ENCODE results near the gene EBF4.
"Not testable (repeated sequence)": the region's sequence is repeated elsewhere in the genome, so short reads cannot be mapped to it uniquely, and the experiment has no call there.

EBF4 gene

DNA sequence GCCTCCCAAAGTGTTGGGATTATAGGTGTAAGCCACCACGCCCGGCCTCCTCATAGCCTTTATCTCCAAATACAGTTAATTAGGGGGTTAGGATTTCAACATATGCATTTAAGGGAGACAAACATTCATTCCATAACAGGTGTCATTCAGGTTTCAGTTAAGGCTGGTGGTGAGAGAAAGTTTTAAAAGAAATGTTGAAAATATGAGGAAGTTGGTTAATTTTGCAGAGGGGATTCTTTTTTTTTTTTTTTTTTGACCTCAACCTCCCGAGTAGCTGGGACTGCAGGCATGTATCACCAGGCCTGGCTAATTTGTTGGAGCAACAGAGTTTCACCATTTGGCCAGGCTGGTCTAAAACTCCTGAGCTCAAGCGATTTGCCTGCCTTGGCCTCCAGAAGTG, 12.5 kb upstream of the EBF4 start:
- DNase-seq: no peak

DNA sequence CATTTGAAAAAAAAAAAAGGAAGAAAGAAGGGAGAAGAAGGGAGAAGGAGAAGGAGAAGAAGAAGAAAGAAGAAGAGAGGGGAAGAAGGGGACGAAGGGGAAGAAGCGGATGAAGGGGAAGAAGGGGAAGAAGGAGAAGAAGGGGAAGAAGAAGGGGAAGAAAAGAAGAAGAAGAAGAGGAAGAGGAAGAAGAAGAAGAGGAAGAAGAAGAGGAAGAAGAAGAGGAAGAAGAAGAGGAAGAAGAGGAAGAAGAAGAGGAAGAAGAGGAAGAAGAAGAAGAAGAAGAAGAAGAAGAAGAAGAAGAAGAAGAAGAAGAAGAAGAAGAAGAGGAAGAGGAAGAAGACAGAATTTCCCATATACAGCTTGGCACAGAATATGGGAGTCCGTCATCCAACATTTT, 10.5 kb upstream of the EBF4 start:
- DNase-seq: not testable (repeated sequence)

- DNase-seq: not testable (repeated sequence)
Measured at GRCh38 chr20:2684817-2685216, 7.8 kb upstream of the EBF4 start.

- DNase-seq: no peak
Measured at GRCh38 chr20:2687514-2687913, 5.1 kb upstream of the EBF4 start.

- peak; percentile 62 for DNase-seq
Measured at GRCh38 chr20:2688041-2688591, 4.5 kb upstream of the EBF4 start.

GRCh38 chr20:2690213-2690612, 2.4 kb upstream of the EBF4 start:
- no peak for DNase-seq

DNA sequence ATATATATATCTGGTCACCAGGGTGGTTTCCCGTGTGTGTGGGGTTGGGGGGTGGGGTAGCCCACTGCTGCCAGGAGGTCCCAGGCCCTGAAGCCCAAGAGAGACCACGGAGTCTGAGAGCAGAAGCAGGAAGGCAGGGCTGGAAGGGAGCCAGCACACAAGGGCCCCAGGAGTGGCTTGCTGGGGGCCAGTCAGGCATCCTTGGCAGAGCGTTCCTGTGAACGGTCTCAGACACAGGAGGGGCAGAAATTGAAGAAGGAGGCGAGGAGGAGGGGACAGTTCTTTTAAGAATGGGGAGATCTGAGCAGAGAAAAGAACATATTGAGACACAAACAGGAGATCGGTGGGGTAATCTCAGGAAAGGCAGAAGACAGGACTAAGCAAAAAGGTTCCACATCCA, 1.9 kb upstream of the EBF4 start:
- DNase-seq: no peak

GRCh38 chr20:2691127-2691526, 1.5 kb upstream of the EBF4 start:
- DNase-seq: no peak

- no peak for DNase-seq
Measured at GRCh38 chr20:2691663-2692035, 931 bp upstream of the EBF4 start.

DNA sequence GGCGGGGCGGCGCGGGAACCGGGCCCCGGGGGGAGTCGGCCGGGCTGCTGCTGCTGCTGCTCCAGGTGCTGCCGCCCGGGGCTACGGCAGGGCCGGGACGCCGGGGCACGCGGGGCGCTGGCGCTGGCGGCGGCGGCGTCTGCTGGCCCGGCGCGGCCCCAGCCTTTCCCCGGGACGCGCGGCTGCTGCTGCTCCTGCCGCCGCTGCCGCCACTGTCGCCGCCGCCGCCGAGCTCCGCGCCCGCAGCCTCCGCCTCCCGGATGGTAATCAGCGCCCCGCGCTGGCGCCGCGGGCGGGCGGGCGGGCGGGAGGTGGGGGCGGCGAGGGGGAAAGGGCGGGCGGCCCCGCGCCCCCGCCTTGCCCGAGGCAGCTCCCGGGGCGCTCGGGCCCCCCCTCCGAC, 306 bp downstream of the EBF4 start:
- DNase-seq: peak; percentile 46

DNA sequence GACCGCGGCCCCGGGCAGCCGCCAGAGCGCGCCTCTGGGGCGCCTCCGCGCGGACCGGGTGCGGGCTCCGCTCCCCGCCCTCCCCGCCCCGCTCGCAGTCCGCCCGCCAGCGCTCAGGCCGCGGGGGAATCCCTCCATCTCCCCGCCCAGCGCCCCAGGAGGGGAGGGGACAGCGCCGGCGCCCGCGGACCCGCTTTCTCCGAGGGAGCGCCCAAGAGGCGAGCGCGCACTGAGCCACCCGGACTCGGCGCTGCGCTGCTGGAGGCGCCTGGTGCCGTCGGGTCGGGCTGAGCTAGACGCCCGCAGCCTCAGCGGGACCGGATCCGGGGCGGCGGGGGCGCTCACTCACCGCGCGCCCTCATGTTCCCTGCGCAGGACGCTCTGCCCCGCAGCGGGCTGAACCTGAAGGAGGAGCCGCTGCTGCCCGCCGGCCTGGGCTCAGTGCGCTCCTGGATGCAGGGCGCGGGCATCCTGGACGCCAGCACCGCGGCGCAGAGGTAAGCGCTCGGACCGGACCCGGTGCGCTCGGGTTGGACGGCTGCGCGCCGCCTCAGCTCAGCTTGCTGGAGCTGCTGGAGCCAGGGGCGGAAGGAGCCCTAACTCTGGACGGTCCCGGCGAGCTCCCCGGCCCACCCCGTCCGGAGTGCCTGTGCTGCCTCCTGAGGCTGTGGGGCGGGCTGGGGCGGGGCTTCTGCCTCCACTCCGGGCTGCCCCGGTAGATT, 867 bp downstream of the EBF4 start:
- DNase-seq: peak; percentile 54

DNA sequence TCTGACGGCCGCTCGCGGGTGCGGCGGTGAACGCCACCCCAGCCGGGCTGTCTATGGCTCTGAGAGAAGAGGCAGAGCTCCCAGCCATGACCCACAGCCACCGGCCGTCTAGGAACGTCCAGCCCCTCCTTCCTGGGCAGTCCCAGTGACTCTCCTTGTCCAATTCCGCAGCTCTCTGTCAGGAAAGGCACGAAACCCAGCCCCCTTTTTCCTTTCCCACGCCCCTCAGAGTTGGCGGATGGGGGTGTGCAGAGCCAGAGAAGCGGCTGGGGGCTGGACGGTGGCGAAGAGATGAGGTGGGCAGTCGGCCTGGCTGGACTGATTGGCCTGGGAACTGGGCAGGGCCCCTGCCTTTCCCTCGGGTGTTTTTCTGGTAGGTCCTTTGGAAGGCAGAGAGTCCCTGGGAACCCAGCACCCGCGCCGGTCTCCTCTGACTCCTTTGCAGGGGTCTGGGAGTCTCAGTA, 1.5 kb downstream of the EBF4 start:
- no peak for DNase-seq

DNA sequence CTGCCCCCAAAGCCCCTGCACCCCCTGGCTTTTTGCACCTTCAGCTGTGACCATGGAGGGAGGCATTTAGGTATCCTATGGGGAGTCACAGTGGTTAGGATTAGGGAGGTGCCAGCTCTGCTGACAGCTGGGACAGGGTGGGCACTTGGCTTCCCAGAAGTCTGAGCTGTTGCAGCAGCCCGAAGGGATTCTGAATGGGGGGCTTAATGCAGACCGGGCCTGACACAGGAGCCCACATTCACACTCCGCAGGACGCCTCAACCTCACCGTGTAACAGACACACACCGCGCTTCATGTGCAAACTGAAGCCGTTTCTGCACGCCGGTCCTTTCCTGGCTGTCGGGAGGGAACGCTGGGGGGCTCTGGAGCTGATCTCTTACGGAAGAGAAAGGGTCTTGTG, 1.9 kb downstream of the EBF4 start:
- no peak for DNase-seq

DNA sequence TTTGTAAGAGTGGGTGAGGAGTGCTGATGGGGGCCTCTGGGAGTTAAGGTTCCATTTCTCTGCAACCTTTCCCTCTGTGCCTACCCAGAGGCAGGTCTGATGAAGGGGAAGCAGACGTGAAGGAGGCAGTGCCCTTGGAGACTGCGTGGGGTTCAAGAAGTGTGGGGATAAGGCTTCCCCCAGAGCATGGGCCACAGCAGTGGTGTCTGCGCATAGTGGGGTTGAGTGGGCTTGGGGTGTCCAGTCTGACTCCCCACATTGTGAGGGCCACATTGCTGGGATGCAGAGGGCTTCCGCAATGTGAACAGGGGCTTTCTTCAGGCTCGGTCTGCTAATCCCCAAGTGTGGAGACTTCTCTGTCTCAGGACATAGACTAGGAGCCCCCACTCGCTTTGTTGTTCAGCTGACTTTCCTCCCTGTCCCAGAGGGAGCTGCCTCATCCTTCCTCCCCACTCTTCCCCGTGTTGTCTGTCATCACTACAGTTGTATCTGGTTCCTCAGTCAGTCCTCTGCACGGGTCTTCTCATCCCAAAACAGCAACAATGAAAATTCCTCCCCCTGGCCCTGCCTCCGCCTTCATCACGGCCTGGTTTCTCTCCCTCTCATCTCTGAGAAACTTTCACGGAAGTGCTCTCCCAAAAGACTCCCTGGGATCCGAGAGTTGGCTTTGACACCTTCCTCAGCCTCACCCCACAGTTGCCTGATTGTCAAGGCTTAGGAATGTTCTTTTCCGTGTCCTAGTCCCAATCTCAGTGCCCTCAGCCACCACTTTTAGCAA, 2.8 kb downstream of the EBF4 start:
- DNase-seq: no peak

DNA sequence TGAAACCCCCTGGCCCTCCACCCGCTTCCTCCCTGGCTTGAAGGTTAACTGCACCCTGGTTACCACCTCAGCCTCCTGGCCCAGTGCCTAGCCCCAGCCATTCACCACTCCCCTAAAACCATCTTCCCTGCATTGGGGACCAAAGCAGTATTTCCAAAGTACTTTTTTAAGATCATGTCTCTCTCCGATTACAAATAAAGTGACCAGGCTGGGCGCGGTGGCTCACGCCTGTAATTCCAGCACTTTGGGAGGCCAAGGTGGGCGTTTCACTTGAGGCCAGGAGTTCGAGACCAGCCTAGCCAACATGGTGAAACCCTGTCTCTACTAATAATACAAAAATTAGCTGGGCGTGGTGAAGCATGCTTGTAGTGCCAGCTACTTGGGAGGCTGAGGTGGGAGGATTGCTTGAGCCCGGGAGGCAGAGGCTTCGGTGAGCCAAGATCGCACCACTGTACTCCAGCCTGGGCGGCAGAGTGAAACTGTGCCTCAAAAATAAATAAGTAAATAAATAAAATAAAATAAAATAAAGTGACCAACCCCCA, 3.5 kb downstream of the EBF4 start:
- not testable (repeated sequence) for DNase-seq

GRCh38 chr20:2696646-2697045, 4.1 kb downstream of the EBF4 start:
- no peak for DNase-seq

DNA sequence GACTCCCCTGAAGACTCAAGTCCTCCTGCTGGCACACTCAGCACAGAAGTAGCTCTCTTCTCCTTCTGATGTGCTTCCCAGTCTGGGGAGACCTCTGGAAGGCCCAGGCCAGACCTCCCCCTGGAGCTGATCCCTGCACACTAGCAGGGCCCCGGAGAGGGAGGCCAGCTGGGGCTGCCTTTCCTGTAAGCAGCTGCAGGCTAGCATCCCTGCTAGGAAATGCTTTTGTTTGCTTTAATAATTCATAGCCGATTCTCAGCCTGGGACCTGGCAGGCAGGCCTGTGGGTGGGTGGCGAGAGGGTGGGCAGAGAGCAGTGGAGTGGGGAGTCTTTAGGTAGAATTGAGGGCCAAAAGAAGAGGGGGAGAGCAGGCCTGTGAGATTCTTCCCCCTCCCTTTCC, 5.2 kb downstream of the EBF4 start:
- no peak for DNase-seq

- no peak for DNase-seq
Measured at GRCh38 chr20:2698186-2698817, 5.7 kb downstream of the EBF4 start.

DNA sequence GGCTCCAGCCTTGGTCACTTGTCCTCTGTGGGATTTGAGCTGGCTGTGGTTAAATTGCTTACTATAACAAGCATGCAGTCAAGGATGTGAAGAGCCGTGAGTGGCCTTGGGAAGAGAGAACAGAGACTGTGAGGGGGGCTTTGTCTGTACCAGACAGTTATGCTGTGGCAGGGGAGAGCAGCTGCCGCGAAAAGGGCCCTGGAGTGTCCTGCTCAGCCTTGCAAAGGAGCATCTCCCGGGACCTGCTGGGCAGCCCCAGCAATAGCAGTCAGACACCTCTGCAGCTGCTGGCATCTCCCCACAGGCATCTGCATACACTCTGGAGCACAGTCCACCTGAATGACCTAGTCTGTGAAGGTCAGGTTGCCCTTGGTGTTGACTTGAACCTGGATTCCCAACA, 6.3 kb downstream of the EBF4 start:
- no peak for DNase-seq

- no peak for DNase-seq
Measured at GRCh38 chr20:2699775-2700413, 7.3 kb downstream of the EBF4 start.

GRCh38 chr20:2700913-2701620, 8.5 kb downstream of the EBF4 start:
- no peak for DNase-seq

DNA sequence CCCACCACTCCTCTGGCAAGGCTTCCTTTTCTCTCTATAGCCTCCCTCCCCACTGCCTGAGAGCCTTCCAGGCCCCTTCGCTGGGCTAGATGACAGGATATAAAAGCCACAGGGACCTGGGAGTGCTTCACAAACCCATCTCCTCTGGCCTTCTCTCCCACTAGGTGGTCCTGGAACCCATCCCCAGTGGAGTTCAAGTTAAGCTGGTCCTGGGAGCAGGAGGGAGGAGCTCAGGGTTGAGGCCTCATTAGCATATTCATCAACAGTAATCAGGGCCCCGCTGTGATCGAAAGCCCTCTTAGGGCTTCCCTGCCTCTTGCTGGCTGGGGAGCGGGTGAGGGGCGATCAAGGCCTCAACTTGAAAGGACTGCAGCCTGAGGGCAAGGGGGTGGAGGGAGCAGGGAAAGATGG, 9.1 kb downstream of the EBF4 start:
- DNase-seq: no peak

Measured in activated gamma-delta T cell (primary cell).